Mammary epithelial cell (primary cell): Measurements from ENCODE around the gene MADD.

ENCODE experiments used
- CTCF ChIP-seq, 2 donors: IDR thresholded peaks in 1 of 2; conservative IDR thresholded peaks in 1 of 2; 2 replicates each; pipeline ENCODE4 v1.5.1; 2011 to 2012; ENCODE audit warnings: inconsistent platforms in 2 of 2, low read length in 2 of 2, mild to moderate bottlenecking in 2 of 2, control low read depth in 1 of 2, low read depth in 1 of 2; ENCODE audit not compliant: insufficient read depth in 1 of 2; ENCODE audit errors: extremely low read depth in 1 of 2
- EZH2 ChIP-seq: IDR thresholded peaks from 2 replicates; pipeline ENCODE4 v1.6.1; 2012; ENCODE audit warnings: low read length, inconsistent platforms, borderline replicate concordance

DNA sequence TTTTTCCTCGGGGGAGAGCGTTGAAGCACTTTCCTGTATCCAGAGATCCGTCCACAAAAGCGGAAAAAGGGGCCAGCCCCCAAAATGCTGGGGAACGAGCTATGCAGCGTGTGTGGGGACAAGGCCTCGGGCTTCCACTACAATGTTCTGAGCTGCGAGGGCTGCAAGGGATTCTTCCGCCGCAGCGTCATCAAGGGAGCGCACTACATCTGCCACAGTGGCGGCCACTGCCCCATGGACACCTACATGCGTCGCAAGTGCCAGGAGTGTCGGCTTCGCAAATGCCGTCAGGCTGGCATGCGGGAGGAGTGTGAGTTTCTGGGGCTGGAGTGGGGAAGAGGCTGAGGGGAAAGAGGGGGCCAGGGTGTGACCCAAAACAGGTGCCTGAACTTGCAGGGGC, 9.6 kb upstream of the MADD start:
- TF ChIP-seq CTCF (conservative IDR thresholded peaks at IDR 0.05 in 1 of 2, IDR thresholded peaks at IDR 0.05 in 1 of 2; ENCODE audit: extremely low read depth in 1 of 2, insufficient read depth in 1 of 2, low read depth in 1 of 2, low read length in 2 of 2) (no peak), EZH2 (no peak)
